HG03442 (cell line): ENCODE results near the gene CHST11.
A peak's percentile ranks its signal among the peaks of the same experiment; 100 is the strongest.

Source experiments
- ATAC-seq: cut with Tn5 transposase; IDR thresholded peaks from one replicate; pipeline ENCODE4 v1.9.1; 2021; ENCODE audit warnings: mild to moderate bottlenecking, moderate library complexity; ENCODE audit not compliant: unreplicated experiment

CHST11 gene

GRCh38 chr12:104746467-104747088 is 289.8 kb downstream of the CHST11 start:
- ATAC-seq: no peak

- ATAC-seq: no peak
These were observed 290.6 kb downstream of the CHST11 start for GRCh38 chr12:104747330-104747729.

- ATAC-seq: no peak
These were observed 291.2 kb downstream of the CHST11 start for GRCh38 chr12:104747955-104748354.

DNA sequence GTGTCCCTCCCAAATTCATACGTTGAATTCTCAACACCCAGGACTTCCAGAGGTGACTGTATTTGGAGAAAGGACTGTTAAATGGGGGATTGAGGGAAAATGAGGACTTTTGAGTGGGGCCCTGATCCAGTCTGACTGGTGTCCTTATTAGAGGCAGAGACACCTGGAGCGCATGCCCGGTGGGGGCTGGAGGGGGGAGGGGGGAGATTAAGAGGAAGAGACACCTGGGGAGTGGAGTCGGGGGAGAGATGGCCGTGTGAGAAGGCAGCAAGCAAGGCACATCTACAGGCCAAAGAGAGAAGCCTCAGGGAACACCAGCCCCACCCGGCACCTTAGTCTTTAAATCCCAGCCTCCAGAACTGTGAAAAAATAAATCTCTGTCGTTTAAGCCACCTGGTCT is 291.6 kb downstream of the CHST11 start:
- no peak for ATAC-seq

- no peak for ATAC-seq
These were observed 292.0 kb downstream of the CHST11 start for GRCh38 chr12:104748790-104749189.

- no peak for ATAC-seq
These were observed 292.8 kb downstream of the CHST11 start for GRCh38 chr12:104749545-104749944.

DNA sequence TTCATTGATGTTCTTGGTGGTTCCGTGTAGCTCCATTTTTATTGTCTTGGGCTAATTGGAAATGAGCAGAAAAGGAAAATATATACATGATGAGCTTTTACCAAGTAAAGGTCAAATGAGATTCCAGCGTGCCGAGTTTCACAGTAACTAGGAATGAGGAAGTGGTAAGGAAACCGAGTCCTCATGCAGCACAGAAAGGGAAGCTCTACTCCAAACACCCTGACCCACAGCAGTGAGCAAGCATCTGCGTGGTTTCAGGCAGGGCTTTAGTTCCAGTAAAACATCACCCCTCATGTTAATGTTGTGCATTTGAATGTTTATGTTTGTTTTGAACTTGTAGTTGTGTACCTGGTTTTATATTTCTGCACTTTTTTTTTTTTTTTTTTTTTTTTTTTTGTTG is 293.3 kb downstream of the CHST11 start:
- ATAC-seq: peak; percentile 39

- no peak for ATAC-seq
These were observed 294.4 kb downstream of the CHST11 start for GRCh38 chr12:104751120-104751519.

DNA sequence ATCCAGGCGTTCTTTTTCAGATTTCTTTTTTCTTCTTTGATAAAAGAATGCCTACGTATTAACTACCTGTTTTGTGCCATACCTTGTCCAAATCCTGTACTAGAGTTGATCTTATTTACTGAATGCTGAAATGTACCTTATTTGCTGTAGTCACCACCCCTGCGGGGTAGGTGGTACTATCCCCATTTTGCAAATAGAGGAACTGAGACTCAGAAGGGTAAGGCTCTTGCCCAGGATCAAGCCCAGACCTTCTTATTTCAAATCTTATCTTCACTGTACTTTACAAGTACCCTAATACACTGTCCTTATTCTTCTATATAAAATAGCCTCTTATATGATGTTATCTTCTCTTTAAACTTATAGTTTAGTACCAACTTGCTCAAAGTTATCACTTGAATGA is 294.8 kb downstream of the CHST11 start:
- ATAC-seq: peak; percentile 83

DNA sequence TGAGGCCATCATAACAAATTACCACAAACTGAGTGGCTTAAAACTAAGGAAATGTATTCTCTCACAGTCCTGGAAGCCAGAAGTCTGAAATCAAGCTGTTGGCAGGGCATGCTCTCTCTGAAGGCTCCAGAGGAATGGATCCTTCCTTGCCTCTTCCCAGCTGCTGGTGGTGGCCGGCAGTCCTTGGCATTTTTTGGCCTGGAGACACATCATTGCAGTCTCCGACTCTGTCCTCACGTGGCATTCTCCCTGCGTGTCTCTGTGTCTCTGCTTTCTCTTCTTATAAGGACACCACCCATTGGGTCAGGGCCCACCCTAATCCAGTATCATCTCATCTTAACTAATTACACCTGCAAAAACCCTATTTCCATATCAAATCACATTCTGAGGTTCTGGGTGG is 295.3 kb downstream of the CHST11 start:
- peak; percentile 10 for ATAC-seq

DNA sequence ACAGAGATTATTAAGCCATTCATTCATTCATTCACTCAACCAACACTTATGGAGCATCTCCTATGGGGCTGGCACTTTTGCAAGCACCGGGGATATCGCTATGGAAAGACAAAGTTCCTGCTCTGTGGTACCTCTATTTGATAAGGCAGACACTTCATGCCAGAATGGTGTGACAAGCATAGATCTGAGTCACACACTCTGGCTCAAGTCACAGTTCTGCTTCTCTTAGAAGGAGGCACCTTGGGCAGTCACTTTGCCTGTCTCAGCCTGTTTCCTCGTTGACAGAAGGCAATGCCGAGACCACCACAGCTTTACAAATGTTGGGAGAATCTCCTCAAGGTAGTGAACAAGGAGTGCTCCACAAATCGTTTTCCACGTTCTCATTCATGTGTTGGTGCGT is 296.1 kb downstream of the CHST11 start:
- no peak for ATAC-seq

DNA sequence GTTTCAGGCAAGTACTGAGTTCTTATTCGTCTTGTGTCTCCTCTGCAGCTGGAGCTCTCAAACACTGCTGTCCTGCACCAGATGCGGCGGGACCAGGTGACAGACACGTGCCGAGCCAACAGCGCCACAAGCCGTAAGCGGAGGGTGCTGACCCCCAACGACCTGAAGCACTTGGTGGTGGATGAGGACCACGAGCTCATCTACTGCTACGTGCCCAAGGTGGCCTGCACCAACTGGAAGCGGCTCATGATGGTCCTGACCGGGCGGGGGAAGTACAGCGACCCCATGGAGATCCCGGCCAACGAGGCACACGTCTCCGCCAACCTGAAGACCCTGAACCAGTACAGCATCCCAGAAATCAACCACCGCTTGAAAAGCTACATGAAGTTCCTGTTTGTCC is 300.2 kb downstream of the CHST11 start:
- ATAC-seq: no peak

DNA sequence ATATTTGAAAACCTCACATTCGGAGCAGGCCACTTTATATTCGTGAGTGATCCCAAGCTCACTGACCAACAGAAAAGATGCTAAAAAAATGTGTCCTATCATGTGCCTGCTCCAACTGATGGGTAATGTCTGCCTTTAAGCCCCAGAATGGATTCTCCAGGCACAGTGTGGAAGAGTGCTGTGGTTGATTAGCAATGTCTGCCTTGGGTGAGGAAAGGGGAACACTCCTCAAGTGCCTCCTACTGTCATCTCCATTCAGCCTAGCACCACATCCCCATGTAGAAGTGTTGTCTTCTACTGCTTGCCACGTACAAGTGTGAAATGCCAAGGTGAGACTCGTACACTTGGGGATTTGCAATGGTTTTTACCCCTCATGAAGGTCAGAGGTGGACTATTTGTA is 302.0 kb downstream of the CHST11 start:
- no peak for ATAC-seq

DNA sequence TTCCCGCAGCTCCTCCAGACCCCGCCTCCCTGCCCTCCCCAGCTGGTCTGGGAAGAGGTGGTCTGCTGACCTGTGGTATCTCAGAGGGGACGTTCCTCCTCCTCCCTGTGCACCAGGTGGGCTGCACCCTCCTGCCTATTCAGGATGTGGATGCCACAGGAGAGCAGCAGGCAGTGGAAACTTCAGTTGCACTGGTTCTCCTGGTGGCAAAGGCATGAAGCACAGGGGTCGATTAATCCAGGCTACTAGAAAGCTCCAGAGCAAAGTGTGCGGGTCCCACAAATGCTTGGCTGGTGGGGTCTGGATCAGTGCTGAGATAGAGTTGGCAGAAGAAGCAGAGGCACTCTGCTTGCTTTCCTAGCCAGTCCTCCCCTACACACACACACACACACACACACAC is 304.3 kb downstream of the CHST11 start:
- no peak for ATAC-seq

- ATAC-seq: no peak
These were observed 304.9 kb downstream of the CHST11 start for GRCh38 chr12:104761611-104762010.

- peak; percentile 59 for ATAC-seq
These were observed 306.5 kb downstream of the CHST11 start for GRCh38 chr12:104763168-104763805.

GRCh38 chr12:104764225-104765091 is 307.7 kb downstream of the CHST11 start:
- no peak for ATAC-seq

GRCh38 chr12:104767261-104767660 is 310.5 kb downstream of the CHST11 start:
- ATAC-seq: no peak

DNA sequence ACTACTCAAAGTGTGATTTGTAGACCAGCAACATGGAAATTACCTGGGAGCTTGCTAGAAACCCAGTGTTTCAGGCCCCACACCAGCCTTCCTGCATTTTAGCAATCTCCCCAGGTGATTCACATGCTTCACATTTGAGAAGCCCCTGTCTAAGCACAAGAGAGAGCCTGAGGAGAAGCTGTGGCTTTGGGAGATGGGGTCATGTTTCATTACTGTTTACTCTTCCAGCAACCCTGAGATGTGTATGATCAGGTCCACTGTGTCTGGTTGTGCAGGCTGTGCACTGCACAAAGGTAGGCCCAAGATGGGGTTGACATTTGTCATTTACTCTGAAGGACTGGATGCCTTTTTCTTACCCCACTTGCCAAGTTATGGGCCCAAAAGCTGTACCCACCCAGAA is 311.3 kb downstream of the CHST11 start:
- no peak for ATAC-seq

- ATAC-seq: no peak
These were observed 312.4 kb downstream of the CHST11 start for GRCh38 chr12:104769144-104769561.

GRCh38 chr12:104772336-104772735 is 315.6 kb downstream of the CHST11 start:
- no peak for ATAC-seq

DNA sequence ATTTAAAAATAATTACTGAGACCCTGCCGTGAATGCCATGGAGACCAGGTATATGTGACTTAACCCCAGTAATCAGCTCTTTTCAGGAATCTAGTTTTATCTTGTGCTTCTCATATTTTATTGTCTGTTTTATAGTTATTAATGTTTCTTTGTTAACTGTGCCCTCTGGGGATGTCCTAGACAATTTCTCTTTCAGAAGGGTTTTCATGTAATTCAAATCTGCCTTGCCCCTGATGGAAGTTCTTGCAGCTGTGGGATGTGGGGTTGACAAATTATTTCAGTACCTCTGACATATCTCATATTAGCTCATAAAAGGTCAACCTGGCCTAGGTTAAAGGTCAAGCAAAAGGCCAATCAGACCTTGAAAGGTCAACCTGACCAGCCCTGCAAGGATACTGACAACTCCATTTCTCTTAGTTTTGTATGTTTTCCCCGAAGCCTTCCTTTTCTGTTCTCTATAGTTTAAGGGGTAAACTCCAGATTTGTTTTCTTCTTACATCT is 319.0 kb downstream of the CHST11 start:
- ATAC-seq: no peak
